Sigmoid colon (tissue), 7 donors: ENCODE results near the gene FGFBP1. TPM values are rescaled to one million over a fixed set of nuclear protein-coding genes. Genes with fewer than 3 reads are reported as not detected.
"Not testable (repeated sequence)": the region's sequence is repeated elsewhere in the genome, so short reads cannot be mapped to it uniquely, and the experiment has no call there.

Experiments
- DNase-seq: peaks from one replicate; pipeline ENCODE4 v3.0.0-alpha.2; 2019
- H3K27ac ChIP-seq, 4 donors: fragments of 200-600 bp; sonication (generic); one replicate each; pipeline ENCODE4 v1.5.1; 2016 to 2019; ENCODE audit warnings: mild to moderate bottlenecking in 1 of 4
- H3K27me3 ChIP-seq, 3 donors: fragments of 200-600 bp; sonication (generic); one replicate each; pipeline ENCODE4 v1.5.1; 2019; ENCODE audit warnings: mild to moderate bottlenecking in 1 of 3
- H3K36me3 ChIP-seq, 4 donors: fragments of 200-600 bp; sonication (generic); one replicate each; pipeline ENCODE4 v1.5.1; 2016 to 2019
- H3K4me1 ChIP-seq, 4 donors: fragments of 200-600 bp; sonication (generic); one replicate each; pipeline ENCODE4 v1.5.1; 2017 to 2019
- H3K4me3 ChIP-seq, 4 donors: fragments of 200-600 bp; sonication (generic); one replicate each; pipeline ENCODE4 v1.5.1; 2017 to 2019; ENCODE audit warnings: mild to moderate bottlenecking in 2 of 4, moderate library complexity in 1 of 4
- H3K9me3 ChIP-seq, 4 donors: fragments of 200-600 bp in 3 of 4; sonication (generic) in 3 of 4; one replicate each; pipeline versions ENCODE4 v1.5.1 to v1.6.1; 2013 to 2019
- EP300 ChIP-seq, 4 donors: sonication (generic); formaldehyde crosslinking; IDR thresholded peaks; one replicate each; pipeline ENCODE4 v1.6.1; 2017; ENCODE audit warnings: antibody characterized with exemption in 4 of 4
- POLR2A ChIP-seq, 2 donors: fragments of 450-650 bp; IDR thresholded peaks; one replicate each; pipeline ENCODE4 v1.6.1; 2016; ENCODE audit warnings: antibody characterized with exemption in 2 of 2, mild to moderate bottlenecking in 2 of 2, moderate library complexity in 2 of 2
- POLR2AphosphoS5 ChIP-seq, 4 donors: sonication (generic); formaldehyde crosslinking; IDR thresholded peaks; one replicate each; pipeline ENCODE4 v1.6.1; 2017; ENCODE audit warnings: antibody characterized with exemption in 4 of 4
- WGBS, 2 donors: extraction: QIAGEN DNeasy Blood & Tissue Kit; methylation state at CpG; one replicate each; pipeline ENCODE4 v1.1.7; 2013; 5-methylcytosine and 5-hydroxymethylcytosine counted together
- intact Hi-C: fragments of 100-400 bp; cut with DNase I; formaldehyde crosslinking; loops from one replicate; pipeline ENCODE4 v1.15.1; 2023
- polyA plus RNA-seq, 3 donors: library from polyadenylated mRNA; stranded (reverse); fragments of 200-250 nt; gene quantifications; one replicate each; pipeline ENCODE4 v1.2.3, GENCODE V29; 2013
- total RNA-seq, 4 donors: library from RNA; depleted of rRNA; stranded (reverse); fragments of >200 nt; gene quantifications; one replicate each; pipeline ENCODE4 v1.1.0, GENCODE V29; 2016
- TF ChIP-seq, protein P1 (sequence below), 4 experiments: fragments of 450-650 bp in 3 of 4; fragments of 200-600 bp in 1 of 4; IDR thresholded peaks; one replicate each; pipeline ENCODE4 v1.5.1; 2016 to 2019; ENCODE audit warnings: antibody characterized with exemption in 4 of 4, mild to moderate bottlenecking in 3 of 4, moderate library complexity in 2 of 4
- donor health status: healthy with polysubstance abuse.
- donor health status: Bipolar disorder and iron deficiency.
- donor health status: healthy.

The FGFBP1 gene
- total and polyA plus RNA-seq, 7 donors = 1.4 to 78.7 (median 8.0) TPM; not detected in 3

DNA sequence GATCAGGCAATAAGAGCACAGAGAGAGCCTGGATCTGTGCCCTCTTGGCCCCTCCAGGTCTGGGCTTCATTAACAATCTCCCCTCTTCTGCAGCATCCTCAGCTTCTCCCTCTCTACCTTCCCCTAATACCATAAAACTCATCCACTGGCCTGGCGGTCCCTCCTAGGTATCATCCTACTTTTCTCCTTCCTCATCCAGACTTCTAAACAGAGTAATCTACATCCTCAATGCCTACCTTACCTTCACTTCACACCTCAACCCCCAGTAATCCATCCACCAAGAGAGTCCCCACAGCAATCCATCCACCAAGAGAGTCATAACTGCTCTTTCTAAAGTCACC lies 17.0 kb downstream of the FGFBP1 start:
- Histone ChIP-seq H3K4me3 (no peak overlapping the region), H3K27me3 (no peaks in the 10 kb centered on the region), H3K9me3 (no peaks in the 10 kb centered on the region), H3K4me1 (peaks cover 0 to 12% (median 0%) of the 10 kb centered on the region in 4 donors), H3K36me3 (no peaks in the 10 kb centered on the region), H3K27ac (no peak overlapping the region)
- DNase-seq = no peak
- TF ChIP-seq POLR2AphosphoS5 (IDR thresholded peaks at IDR 0.05) (no peak), POLR2A (IDR thresholded peaks at IDR 0.05) (no peak)
- TF ChIP-seq, protein P1, sequence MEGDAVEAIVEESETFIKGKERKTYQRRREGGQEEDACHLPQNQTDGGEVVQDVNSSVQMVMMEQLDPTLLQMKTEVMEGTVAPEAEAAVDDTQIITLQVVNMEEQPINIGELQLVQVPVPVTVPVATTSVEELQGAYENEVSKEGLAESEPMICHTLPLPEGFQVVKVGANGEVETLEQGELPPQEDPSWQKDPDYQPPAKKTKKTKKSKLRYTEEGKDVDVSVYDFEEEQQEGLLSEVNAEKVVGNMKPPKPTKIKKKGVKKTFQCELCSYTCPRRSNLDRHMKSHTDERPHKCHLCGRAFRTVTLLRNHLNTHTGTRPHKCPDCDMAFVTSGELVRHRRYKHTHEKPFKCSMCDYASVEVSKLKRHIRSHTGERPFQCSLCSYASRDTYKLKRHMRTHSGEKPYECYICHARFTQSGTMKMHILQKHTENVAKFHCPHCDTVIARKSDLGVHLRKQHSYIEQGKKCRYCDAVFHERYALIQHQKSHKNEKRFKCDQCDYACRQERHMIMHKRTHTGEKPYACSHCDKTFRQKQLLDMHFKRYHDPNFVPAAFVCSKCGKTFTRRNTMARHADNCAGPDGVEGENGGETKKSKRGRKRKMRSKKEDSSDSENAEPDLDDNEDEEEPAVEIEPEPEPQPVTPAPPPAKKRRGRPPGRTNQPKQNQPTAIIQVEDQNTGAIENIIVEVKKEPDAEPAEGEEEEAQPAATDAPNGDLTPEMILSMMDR (IDR thresholded peaks at IDR 0.05) = no peak
- WGBS, 2 donors = 94 to 97% methylated on average over 1 of the region's 1 CpG
- intact Hi-C loops = no loop called here

DNA sequence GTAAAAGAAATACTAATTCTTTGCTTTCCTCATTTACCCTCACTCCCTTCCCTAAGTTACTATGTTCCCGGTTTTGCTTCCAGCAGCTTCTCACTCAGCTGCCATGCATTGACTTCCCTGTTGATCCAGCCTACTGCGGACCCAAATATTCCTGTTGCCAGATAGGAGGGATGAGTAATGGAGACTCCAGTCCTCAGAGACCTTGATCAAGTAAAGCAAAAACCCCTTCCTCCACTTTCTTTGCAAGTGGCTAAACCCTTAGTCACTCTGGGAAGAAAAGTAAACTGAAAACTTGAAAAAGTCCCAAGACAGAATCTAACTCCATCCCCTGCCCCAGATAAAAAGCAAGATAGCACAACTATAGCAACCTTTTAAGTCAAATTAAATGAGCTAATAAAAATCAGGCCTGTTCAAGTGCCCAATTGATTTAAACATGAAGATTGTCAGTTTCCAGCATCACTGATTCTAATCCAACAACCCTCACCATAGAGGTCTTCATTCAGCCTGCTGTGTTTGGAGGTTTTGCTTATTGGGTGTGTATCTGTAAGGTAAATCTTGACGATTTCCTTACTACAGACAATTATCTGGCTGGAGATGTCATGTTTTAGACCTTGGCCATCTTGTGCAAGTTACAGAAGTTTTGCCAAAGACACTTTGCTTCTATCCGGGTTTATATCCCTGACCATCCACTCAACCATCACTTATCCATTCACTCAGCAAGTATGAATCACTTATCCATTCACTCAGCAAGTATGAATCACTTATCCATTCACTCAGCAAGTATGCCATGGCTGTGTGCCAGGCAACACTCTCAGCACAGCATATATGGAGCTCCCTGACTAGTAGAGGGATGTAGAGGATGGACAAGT lies 17.6 kb downstream of the FGFBP1 start:
- no peak for DNase-seq

DNA sequence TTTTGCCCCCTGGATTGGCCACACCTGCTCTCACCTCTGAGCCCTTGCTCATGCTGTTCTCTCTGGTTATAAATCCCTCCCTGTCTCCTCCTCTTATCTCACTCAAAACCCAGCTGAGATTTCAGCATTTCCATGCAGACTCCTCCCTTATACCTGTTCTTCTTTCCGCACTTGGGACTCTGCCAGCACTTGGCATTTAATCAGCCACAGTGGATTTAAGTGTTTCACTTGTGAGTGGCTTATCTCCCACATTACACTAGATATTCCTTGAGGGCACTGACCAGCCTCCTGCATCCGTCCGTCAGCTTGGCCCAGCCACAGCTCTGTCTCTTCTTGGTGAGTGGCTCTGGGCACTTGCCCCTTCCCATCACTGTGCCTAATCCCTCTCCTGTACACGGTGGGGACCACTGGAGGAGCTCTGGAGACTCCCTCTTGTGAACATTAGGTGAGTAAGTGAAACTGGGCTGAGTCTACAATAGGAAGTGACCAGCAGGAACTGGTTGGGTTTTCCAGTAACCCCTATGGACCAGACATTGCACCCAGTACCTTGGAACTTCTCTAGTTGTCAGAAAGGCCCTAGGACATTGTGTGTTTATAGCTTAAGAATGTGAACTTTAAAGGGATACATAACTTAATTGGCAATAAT lies 19.9 kb downstream of the FGFBP1 start:
- 20 to 72% methylated on average over 4 of the region's 4 CpGs for WGBS, 2 donors
- Histone ChIP-seq H3K36me3 (no peaks in the 10 kb centered on the region), H3K27me3 (no peaks in the 10 kb centered on the region), H3K9me3 (no peaks in the 10 kb centered on the region), H3K4me3 (no peak overlapping the region), H3K27ac (no peak overlapping the region), H3K4me1 (peaks cover 0 to 12% (median 0%) of the 10 kb centered on the region in 4 donors)
- DNase-seq = no peak
- intact Hi-C loops = no loop called here
- TF ChIP-seq, protein P1 (IDR thresholded peaks at IDR 0.05) = no peak
- TF ChIP-seq EP300 (IDR thresholded peaks at IDR 0.05) = no peak
- no peak for TF ChIP-seq POLR2AphosphoS5 (IDR thresholded peaks at IDR 0.05)
- TF ChIP-seq POLR2A (IDR thresholded peaks at IDR 0.05) = no peak

More for the DNA sequence above, 17.6 kb downstream of the FGFBP1 start:
- Histone ChIP-seq H3K36me3 (no peaks in the 10 kb centered on the region), H3K27ac (no peak overlapping the region), H3K4me3 (no peak overlapping the region), H3K27me3 (no peaks in the 10 kb centered on the region), H3K9me3 (no peaks in the 10 kb centered on the region), H3K4me1 (peaks cover 0 to 12% (median 0%) of the 10 kb centered on the region in 4 donors)
- 54 to 72% methylated on average over 4 of the region's 4 CpGs for WGBS, 2 donors
- intact Hi-C loops = no loop called here
- no peak for TF ChIP-seq POLR2A (IDR thresholded peaks at IDR 0.05)
- no peak for TF ChIP-seq EP300 (IDR thresholded peaks at IDR 0.05)
- TF ChIP-seq, protein P1 (IDR thresholded peaks at IDR 0.05) = no peak
- no peak for TF ChIP-seq POLR2AphosphoS5 (IDR thresholded peaks at IDR 0.05)

DNA sequence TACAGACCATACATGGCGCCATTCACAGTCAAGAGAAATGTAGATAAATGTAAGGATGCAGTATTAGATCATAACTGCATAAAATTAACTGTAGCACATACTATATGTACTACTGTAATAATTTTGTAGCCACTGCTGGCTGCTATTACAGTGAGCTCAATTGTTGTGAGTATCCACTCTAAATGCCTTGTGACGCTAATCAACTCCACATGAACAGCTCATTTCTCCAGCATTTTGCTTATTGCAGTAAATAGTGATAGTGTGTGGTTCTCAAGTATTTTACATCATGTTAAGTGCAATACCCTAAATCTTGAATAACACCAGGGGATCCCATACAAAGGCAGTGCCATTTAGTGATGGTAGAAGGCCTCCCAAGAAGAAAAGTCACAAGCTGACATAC lies 21.2 kb downstream of the FGFBP1 start:
- H3K27me3 ChIP-seq = no peaks in the 10 kb centered on the region
- DNase-seq = no peak
- H3K9me3 ChIP-seq = no peaks in the 10 kb centered on the region
- 95 to 96% methylated on average over 2 of the region's 2 CpGs for WGBS, 2 donors
- no peaks in the 10 kb centered on the region for H3K36me3 ChIP-seq
- TF ChIP-seq POLR2A (IDR thresholded peaks at IDR 0.05) (no peak), EP300 (IDR thresholded peaks at IDR 0.05) (no peak), POLR2AphosphoS5 (IDR thresholded peaks at IDR 0.05) (no peak)
- TF ChIP-seq, protein P1 (IDR thresholded peaks at IDR 0.05) = no peak
- H3K27ac ChIP-seq = no peak overlapping the region
- peaks cover 0 to 20% (median 0%) of the 10 kb centered on the region in 4 donors for H3K4me1 ChIP-seq
- intact Hi-C loops = no loop called here
- H3K4me3 ChIP-seq = no peak overlapping the region

DNA sequence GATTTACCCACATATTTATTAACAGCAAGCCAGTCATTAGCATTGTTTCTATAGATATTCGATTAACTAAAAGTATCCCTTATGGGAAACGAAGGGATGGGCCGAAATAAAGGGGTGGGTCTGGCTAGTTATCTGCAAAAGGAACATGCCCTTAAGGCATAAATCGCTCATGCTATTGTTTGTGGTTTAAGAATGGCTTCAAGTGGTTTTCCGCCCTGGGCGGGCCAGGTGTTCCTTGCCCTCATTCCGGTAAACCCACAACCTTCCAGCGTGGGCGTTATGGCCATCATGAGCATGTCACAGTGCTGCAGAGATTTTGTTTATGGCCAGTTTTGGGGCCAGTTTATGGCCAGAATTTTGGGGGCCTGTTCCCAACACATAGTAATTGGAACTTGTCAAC lies 22.2 kb downstream of the FGFBP1 start:
- DNase-seq, H3K36me3 ChIP-seq, H3K9me3 ChIP-seq, H3K27ac ChIP-seq, H3K27me3 ChIP-seq, intact Hi-C loops, H3K4me3 ChIP-seq: not testable (repeated sequence)
- WGBS, 2 donors = 95 to 96% methylated on average over 9 of the region's 9 CpGs
- peaks cover 0 to 18% (median 0%) of the 10 kb centered on the region in 4 donors for H3K4me1 ChIP-seq
